GM19468 (cell line): ENCODE measurements around the gene SNHG17.
"Not testable (repeated sequence)": the region's sequence is repeated elsewhere in the genome, so short reads cannot be mapped to it uniquely, and the experiment has no call there.

ENCODE experiments used
- ATAC-seq: cut with Tn5 transposase; IDR thresholded peaks from one replicate; pipeline ENCODE4 v1.9.1; 2021; ENCODE audit warnings: mild to moderate bottlenecking, moderate library complexity, moderate number of reproducible peaks; ENCODE audit not compliant: unreplicated experiment; ENCODE audit errors: extremely low read depth

SNHG17 gene

DNA sequence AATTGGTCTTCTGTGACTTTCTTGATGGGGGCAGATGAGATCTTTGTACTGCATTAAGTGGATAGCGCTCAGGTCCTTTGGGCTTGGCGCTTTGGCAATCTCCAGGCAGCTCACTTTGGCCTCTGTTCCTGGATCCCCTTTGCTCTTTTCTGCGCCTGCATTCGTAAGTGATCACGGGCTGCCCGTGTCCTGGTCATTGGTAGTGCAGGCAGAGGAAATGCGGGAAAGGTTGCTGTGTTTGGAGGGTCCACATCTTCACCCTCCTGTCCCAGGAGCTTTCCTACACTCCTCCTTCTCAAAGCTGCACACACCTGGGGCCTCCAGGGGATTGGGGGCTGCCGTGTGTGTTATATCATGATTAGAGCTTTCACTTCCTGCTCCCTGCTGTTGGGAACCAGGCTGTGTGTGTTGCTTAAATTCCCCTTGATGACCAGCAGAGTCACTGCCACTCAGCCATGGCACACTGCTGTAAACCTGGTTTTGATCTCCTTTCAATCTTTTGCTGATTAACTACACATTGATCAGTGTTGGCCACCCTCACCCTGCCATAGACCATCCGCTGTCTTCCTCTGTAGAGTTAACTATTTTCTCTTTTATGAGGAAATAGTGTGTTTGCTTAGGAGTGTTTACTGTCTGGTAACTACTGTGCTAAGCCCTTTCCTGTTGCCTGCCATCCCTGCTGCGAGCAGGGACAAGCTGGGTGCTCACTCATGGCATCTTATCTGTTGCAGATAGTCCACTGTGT, 13.0 kb upstream of the SNHG17 start:
- ATAC-seq = no peak

- no peak for ATAC-seq
Measured at GRCh38 chr20:38447251-38447661, 12.1 kb upstream of the SNHG17 start.

DNA sequence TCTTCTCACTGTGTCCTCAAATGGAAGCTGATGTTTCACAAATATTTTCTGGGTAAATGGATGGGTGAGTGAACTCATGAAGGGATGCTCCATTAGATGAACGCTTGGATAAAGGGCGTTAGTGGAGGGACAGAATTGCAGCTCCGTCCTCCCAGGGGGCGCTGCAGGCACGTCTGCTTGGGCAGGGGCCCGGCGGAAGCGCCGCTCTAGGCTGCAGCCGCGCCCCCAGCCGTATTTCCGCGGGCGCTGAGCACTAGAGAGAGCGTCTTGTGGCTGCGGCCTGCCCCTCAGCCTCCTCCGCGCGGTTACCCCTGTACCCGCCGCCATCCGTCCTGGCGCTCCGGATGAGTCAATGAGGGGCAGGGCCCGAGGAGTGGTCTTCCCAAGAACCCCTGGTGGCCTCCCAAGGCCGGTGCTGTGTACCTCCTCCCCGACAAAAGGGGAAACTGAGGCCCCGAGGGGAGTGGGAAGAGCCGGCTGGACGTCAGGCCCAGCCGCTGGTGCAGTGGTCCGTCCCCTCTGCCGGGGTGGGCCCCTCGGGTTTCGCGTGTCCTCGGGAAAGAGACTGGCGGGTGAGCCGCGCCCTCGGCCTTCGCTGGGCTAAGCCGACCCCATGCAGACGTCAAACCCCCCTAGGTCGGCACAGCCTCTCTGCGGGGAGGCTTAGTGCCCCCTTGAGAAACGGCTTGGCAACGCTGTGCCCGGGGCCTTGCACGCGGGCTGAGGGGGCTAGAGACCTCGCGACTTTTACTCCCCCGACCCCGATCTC, 11.5 kb upstream of the SNHG17 start:
- ATAC-seq = peak; percentile 41

DNA sequence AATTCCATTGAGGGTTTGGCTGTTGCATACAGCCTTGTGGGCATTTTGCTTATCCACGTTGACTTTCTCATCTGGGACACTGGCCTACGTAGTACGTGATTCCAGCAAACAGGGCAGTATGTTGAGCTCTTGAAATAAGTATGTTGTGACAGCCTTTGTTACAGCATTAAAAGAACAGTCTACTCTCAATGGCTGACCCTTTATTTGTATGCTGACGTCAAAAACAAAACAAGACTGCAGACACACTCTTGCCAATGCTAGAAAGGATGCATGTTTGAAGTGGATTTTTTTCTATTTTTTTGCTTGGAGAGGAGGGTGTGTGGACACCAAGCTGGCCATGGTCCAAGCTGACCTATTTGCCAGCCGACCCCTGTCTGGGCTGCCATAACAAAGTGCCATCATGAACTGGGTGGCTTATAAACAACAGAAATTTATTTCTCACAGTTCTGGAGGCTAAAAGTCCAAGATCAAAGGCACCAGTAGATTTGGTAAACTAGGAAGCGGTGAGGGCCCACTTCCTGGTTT, 10.8 kb upstream of the SNHG17 start:
- ATAC-seq = no peak

GRCh38 chr20:38445381-38445796, 10.3 kb upstream of the SNHG17 start:
- no peak for ATAC-seq

DNA sequence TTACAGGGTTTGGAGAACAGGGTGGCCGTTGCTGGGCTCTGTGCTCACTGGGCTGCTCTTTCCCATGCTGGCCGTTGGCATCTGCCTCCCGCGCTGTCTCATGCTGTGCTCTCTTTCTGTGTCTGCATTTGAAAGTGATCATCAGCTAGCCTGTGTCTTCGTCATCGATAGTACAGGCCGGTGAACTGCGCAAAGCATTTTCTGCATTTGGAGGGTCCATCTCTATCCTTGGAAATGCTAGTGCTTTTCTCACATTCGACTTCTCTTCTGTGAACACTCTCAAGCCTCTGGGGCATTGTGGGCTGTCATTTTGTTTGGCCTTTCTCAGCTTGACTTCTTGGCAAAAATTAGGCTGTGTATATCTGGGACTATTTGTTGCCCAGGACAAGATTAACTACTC, 6.8 kb upstream of the SNHG17 start:
- no peak for ATAC-seq

- not testable (repeated sequence) for ATAC-seq
Measured at GRCh38 chr20:38441110-38441509, 6.0 kb upstream of the SNHG17 start.

DNA sequence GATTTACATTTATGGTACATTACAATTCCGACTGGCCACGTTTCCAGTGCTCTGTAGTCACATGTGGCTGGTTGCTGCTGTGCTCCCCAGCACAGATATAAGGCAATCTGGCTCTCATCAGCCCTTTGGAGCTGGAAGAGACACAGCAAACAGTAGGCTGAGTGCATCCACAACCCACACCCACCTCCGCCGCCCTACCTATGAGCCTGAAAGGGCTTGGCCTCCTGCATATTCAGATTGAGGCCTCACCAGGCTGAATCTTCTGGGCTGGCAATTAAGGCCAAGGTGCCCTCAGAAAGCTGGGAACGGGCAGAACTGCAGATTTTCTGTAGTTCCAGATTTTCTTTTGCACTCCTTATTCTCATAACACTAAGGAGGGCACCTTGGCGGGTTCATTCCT, 2.7 kb upstream of the SNHG17 start:
- ATAC-seq = no peak

- ATAC-seq = no peak
Measured at GRCh38 chr20:38435555-38435939, 419 bp upstream of the SNHG17 start.

GRCh38 chr20:38434301-38434741, 807 bp downstream of the SNHG17 start:
- ATAC-seq = no peak

- ATAC-seq = no peak
Measured at GRCh38 chr20:38433304-38433972, 1.7 kb downstream of the SNHG17 start.

DNA sequence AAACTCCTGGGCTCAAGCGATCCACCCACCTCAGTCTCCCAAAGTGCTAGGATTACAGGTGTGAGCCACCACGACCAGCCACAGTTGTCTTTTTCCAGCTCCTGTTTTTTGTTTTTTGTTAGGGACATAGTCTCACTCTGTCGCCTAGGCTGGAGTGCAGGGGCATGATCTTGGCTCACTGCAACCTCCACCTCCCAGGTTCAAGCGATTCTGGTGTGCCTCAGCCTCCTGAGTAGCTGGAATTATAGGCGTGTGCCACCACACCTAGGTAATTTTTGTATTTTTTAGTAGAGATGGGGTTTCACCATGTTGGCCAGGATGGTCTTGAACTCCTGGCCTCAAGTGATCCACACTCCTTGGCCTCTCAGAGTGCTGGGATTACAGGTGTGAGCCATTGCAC, 2.3 kb downstream of the SNHG17 start:
- not testable (repeated sequence) for ATAC-seq

GRCh38 chr20:38432292-38432691, 2.8 kb downstream of the SNHG17 start:
- ATAC-seq = no peak

- no peak for ATAC-seq
Measured at GRCh38 chr20:38430679-38431325, 4.3 kb downstream of the SNHG17 start.

DNA sequence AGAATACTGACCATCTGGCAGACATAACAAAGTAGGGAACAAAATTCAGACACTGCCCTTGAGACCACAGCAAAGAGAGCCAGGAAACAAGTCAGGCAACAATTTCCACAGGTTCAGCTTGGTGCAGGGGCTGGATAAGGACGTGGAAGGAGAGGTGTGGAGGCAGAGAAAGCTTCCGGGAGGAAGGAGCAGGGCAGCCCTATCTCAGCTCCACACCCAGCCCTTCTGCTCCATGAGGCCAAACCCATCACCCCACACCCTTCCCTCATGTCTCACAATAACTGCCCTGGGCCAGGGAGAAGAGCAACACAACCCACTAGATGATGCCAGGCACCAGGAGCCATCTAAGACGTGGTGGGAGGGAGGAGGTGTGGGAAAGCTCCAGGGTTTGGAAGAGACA, 5.8 kb downstream of the SNHG17 start:
- no peak for ATAC-seq

DNA sequence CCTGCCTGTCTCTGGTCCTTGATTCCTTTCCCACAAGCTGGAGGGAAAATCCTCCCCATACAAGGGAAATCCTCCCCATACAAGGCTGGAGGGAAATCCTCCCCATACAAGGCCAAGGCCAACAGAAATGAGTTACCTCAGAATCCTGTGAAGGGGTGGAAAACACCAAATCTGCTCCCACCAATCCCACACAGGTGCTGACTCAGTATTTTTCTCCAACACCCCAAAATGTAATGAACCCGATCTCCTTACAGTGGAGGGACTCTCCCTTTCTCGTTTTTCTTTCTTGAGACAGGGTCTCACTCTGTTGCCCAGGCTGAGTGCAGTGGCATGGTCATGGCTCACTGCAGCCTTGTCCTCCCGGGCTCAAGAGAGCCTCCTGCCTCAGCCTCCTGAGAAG, 6.3 kb downstream of the SNHG17 start:
- no peak for ATAC-seq

DNA sequence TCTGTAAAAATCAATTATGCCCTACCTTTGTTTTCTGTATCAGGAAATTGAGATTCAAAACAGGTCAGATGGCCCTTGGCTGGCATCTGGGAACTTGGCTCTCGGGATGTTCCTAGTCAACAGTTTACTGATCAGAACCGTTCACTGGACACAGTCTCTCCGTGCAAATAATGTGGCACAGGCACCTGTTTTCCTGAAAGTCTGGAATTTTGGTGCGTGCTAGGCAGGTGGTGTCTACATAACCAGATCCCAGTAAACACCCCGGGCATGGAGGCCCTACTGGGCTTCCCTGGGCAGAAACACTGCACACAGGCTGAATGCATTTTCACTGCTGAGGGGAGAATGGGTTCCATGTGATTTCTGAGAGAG, 7.5 kb downstream of the SNHG17 start:
- ATAC-seq = no peak

GRCh38 chr20:38426006-38426897, 8.9 kb downstream of the SNHG17 start:
- ATAC-seq = no peak

GRCh38 chr20:38424401-38424800, 10.7 kb downstream of the SNHG17 start:
- no peak for ATAC-seq
